NCI-H446 treated with DMSO at 0.1 percent for 48 hours (cell line): ENCODE measurements around the gene SCGB3A2.
"Not testable (repeated sequence)": the region's sequence is repeated elsewhere in the genome, so short reads cannot be mapped to it uniquely, and the experiment has no call there.

Source experiments
- DNase-seq: peaks from one replicate; lab custom pipeline; 2025; lab: John Stamatoyannopoulos, UW

Gene SCGB3A2

DNA sequence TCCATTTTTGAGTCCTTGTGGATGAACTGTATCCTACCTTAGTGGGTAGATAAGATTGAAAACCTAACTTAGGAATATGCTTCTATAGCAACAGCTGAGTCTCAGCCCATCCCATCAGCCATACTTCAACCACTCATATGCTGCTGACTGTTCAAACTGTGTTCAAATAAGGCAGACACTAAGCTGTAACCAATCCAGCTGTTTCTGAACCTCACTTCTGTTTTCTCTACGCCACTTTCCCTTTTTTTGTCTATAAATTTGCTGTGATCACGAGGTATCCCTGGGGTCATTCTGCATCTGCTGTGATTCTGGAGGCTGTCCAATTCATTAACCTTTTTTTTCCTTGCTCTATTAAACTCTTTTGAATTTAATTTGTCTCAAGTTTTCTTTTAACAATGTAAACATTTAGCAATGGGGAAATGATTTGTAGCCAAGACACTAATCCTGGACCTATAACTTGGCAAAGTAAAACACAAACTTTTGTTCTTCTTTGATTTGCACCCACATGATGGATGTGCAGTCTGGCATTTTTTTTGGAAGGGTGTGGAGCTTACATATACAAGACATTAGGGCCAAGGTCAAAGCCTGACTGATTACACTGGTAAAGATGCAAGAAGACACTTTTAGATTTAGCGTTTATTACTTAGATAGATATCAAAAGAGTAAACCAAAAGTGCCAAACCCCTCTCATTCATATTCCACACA, 14.9 kb upstream of the SCGB3A2 start:
- no peak for DNase-seq

DNA sequence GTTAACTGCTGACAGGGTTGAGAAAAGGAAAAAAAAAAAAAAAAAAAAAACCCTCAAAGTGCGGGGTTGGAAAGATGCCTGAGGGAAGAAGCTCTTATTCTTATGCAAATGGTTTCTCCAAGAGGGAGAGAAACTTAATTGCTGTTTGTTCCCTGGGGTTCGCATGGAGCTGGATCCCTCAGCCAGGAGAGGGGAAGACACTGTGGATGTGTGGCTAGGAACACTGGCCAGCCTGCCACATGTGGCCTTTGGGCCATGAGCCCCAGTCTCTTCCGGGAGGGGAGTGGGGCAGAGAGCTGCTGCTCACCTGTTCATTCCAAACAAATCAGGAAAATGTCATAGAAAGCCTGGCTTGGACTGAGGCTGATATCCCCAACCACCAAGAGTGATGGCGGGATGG, 9.4 kb upstream of the SCGB3A2 start:
- DNase-seq, result no peak

- DNase-seq, result not testable (repeated sequence)
These were observed 8.6 kb upstream of the SCGB3A2 start for GRCh38 chr5:147869892-147870291.

- not testable (repeated sequence) for DNase-seq
These were observed 6.4 kb upstream of the SCGB3A2 start for GRCh38 chr5:147871980-147872549.

- not testable (repeated sequence) for DNase-seq
These were observed 5.6 kb upstream of the SCGB3A2 start for GRCh38 chr5:147872744-147873435.

DNA sequence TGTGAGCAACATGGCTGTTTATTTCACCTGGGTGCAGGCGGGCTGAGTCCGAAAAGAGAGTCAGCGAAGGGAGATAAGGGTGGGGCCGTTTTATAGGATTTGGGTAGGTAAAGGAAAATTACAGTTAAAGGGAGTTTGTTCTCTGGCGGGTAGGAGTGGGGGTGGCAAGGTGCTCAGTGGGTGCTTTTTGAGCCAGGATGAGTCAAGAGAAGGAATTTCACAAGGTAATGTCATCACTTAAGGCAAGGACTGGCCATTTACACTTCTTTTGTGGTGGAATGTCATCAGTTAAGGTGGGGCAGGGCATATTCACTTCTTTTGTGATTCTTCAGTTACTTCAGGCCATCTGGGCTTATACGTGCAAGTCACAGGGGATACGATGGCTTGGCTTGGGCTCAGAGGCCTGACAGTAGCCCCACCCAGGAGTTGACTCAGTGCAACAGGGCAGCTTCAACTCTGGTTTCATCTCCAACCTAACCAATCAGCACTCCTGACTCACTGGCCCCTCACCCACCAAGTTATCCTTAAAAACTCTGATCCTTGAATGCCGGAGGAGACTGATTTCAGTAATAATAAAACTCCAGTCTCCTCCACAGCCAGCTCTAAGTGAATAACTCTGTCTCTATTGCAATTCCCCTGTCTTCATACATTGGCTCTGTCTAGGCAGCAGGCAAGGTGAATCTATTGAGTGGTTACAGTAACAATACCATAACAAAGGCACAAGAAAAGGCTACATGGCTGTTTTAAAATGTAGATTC, 4.2 kb upstream of the SCGB3A2 start:
- not testable (repeated sequence) for DNase-seq

GRCh38 chr5:147874910-147875367, 3.6 kb upstream of the SCGB3A2 start:
- DNase-seq, result no peak

- DNase-seq, result no peak
These were observed 2.4 kb upstream of the SCGB3A2 start for GRCh38 chr5:147876141-147876540.

GRCh38 chr5:147876626-147877025, 1.9 kb upstream of the SCGB3A2 start:
- DNase-seq, result no peak

- no peak for DNase-seq
These were observed 1.3 kb downstream of the SCGB3A2 start for GRCh38 chr5:147879784-147880183.

- DNase-seq, result no peak
These were observed 2.0 kb downstream of the SCGB3A2 start for GRCh38 chr5:147880487-147880886.

GRCh38 chr5:147882586-147883313, 4.2 kb downstream of the SCGB3A2 start:
- no peak for DNase-seq

DNA sequence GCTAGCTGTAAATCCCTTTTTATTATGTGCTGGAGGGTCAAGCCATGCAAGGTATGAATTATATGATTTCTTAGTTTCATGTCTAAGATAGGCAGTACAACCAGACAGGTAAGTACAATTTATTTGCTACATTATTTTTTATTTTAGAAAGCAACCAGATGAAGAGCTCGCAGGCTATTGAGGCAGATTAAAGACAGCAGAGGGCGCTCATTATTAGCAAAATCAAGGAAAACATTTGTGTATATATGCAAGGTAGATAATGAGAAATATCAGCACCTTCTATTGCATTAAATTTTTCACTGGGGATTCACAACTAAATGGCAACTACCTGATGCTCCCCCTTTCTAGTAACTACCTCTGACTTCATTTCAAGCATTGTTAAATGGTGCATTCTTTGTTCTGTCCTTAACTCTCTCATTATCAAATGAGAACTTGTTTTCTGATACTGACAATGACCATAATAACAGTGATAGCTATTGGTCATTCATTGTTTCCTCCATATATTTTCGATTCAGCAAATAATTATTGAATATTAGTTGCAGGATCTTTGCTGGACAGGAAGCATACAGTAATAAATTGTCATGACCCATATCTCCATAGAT, 8.6 kb downstream of the SCGB3A2 start:
- no peak for DNase-seq

DNA sequence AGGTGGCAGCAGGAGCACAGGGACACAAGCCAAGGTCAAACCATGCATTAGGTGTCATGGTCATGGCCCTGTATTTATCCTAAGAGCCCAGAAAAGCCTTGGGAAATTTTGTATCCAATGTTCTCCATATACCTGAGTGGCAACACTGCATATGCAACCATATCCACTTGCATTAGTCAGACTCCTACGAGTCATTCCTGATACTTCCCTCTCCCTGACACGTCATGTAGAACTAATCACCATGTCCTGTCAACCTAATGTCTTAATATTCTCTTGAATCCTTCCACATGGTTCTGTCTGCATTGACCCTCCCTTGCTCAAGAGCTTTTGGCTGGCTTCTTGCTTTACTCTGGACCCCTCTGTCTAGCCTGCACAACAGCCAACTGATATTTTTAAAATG, 9.4 kb downstream of the SCGB3A2 start:
- no peak for DNase-seq

- no peak for DNase-seq
These were observed 14.3 kb downstream of the SCGB3A2 start for GRCh38 chr5:147892696-147893296.

GRCh38 chr5:147893820-147894219, 15.3 kb downstream of the SCGB3A2 start:
- DNase-seq, result no peak

GRCh38 chr5:147895864-147896263, 17.4 kb downstream of the SCGB3A2 start:
- no peak for DNase-seq

- no peak for DNase-seq
These were observed 20.4 kb downstream of the SCGB3A2 start for GRCh38 chr5:147898875-147899401.

DNA sequence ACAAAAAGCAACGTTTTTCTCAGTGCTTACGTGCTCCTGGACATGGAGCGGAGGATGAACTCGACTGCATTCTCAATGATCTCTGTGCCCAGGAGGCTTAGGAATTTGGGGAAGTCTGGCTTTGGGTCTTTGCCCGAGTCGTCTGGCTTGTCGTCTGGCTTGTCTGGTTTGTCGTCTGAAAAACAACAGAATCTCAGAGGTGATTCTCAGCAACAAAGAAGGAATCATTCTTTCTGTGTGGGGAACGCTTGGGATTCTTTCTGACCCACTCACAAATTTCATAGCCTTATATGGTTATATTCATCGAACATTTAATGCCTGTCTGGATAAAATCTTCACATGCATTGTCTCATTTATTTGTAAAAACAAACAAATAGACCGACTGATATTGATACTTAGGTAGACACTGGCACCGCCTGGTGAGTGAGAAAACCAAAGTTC, 23.1 kb downstream of the SCGB3A2 start:
- DNase-seq, result no peak

- no peak for DNase-seq
These were observed 24.2 kb downstream of the SCGB3A2 start for GRCh38 chr5:147902609-147903115.
